ENCODE measurements around the gene TMEM17. TPM values are rescaled to one million over a fixed set of nuclear protein-coding genes. Genes with fewer than 3 reads are reported as not detected.

TMEM17 gene
- polyA plus RNA-seq, 1 of the 3 experiments (the other 2 are of a cell fraction) = 5.5 TPM

DNA sequence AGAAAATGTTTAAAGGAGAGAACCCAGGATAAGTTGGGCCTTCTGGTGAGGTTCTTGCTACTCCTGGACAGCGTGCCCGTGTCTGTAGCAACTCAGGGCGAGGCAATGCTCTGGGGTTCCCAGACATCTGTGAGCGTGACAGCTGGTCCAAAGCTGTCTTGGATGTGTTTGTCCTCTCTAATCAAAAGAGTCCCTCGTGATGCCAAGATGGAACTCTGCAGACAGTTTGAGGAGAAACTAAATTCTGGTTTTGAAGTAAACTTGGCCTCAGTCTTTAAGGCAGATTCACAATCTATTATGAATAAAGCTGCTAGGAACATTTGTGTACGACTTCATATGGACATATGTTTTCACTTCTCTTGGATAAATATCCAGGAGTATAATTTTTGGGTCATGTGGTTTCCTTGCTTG lies 47.3 kb downstream of the TMEM17 start:
- H3K4me3 ChIP-seq (ENCODE audit: low read depth in 2 of 2, low read length in 1 of 2) = no peak overlapping the region
- H3K27ac ChIP-seq (ENCODE audit: low read depth in 2 of 2, low read length in 1 of 2) = no peak overlapping the region
- H4K20me1 ChIP-seq (ENCODE audit: insufficient read depth) = no peaks in the 10 kb centered on the region
- no peak overlapping the region for H3K4me2 ChIP-seq
- WGBS (ENCODE audit: low lambda C conversion rate) = 88% methylated on average over 6 of the region's 6 CpGs
- no peak overlapping the region for H2AFZ ChIP-seq (ENCODE audit: low read depth)
- no peaks in the 10 kb centered on the region for H3F3A ChIP-seq (replicated peaks; ENCODE audit: insufficient read depth)
- H3K4me1 ChIP-seq (ENCODE audit: control insufficient read depth in 1 of 2, insufficient read depth in 2 of 2, low read depth in 1 of 2, low read length in 1 of 2) = peaks cover 0 to 12% of the 10 kb centered on the region in 2 experiments; a peak in 1 of 4 replicates
- H3K36me3 ChIP-seq (replicated peaks in 1 of 2; ENCODE audit: control insufficient read depth in 1 of 2, insufficient read depth in 2 of 2, low read length in 1 of 2) = no peaks in the 10 kb centered on the region
- H3K79me2 ChIP-seq (ENCODE audit: insufficient read depth) = no peaks in the 10 kb centered on the region
- no peaks in the 10 kb centered on the region for H3K27me3 ChIP-seq (ENCODE audit: insufficient read depth)
- H3K9ac ChIP-seq = no peak overlapping the region
- no peaks in the 10 kb centered on the region for H3K9me2 ChIP-seq
- TF ChIP-seq RFX5 (IDR thresholded peaks at IDR 0.05; ENCODE audit: low read length) (no peak), MEF2A (IDR thresholded peaks at IDR 0.05; ENCODE audit: borderline replicate concordance, low read depth) (no peak), MXI1 (IDR thresholded peaks at IDR 0.05; ENCODE audit: low read depth, low read length) (no peak), GABPA (IDR thresholded peaks at IDR 0.05; ENCODE audit: low read depth) (no peak), CTCF (IDR thresholded peaks at IDR 0.05) (no peak), ZBTB33 (IDR thresholded peaks at IDR 0.05; ENCODE audit: borderline replicate concordance, low read depth) (no peak), FOSL2 (IDR thresholded peaks at IDR 0.05; ENCODE audit: borderline replicate concordance, low read depth) (no peak), SMC3 (IDR thresholded peaks at IDR 0.05; ENCODE audit: low read depth, low read length) (no peak), TCF12 (IDR thresholded peaks at IDR 0.05) (no peak), POLR2AphosphoS5 (IDR thresholded peaks at IDR 0.05; ENCODE audit: low read depth, low read length) (no peak), SIN3A (IDR thresholded peaks at IDR 0.05; ENCODE audit: borderline replicate concordance, low read depth, low read length) (no peak), EP300 (IDR thresholded peaks at IDR 0.05; ENCODE audit: borderline replicate concordance in 1 of 2, low read depth in 1 of 2, low read length in 1 of 2) (no peak), CHD2 (IDR thresholded peaks at IDR 0.05; ENCODE audit: low read length, partially characterized antibody) (no peak), NRF1 (IDR thresholded peaks at IDR 0.05; ENCODE audit: low read depth, low read length) (no peak)
- TF ChIP-seq, protein P1, sequence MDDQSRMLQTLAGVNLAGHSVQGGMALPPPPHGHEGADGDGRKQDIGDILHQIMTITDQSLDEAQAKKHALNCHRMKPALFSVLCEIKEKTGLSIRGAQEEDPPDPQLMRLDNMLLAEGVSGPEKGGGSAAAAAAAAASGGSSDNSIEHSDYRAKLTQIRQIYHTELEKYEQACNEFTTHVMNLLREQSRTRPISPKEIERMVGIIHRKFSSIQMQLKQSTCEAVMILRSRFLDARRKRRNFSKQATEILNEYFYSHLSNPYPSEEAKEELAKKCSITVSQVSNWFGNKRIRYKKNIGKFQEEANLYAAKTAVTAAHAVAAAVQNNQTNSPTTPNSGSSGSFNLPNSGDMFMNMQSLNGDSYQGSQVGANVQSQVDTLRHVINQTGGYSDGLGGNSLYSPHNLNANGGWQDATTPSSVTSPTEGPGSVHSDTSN (IDR thresholded peaks at IDR 0.05) = no peak
- TF ChIP-seq, protein P2, sequence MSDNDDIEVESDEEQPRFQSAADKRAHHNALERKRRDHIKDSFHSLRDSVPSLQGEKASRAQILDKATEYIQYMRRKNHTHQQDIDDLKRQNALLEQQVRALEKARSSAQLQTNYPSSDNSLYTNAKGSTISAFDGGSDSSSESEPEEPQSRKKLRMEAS (IDR thresholded peaks at IDR 0.05; ENCODE audit: low read depth) = no peak
- TF ChIP-seq, protein P3, sequence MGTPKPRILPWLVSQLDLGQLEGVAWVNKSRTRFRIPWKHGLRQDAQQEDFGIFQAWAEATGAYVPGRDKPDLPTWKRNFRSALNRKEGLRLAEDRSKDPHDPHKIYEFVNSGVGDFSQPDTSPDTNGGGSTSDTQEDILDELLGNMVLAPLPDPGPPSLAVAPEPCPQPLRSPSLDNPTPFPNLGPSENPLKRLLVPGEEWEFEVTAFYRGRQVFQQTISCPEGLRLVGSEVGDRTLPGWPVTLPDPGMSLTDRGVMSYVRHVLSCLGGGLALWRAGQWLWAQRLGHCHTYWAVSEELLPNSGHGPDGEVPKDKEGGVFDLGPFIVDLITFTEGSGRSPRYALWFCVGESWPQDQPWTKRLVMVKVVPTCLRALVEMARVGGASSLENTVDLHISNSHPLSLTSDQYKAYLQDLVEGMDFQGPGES (IDR thresholded peaks at IDR 0.05; ENCODE audit: low read depth, low read length) = no peak
- TF ChIP-seq, protein P4, sequence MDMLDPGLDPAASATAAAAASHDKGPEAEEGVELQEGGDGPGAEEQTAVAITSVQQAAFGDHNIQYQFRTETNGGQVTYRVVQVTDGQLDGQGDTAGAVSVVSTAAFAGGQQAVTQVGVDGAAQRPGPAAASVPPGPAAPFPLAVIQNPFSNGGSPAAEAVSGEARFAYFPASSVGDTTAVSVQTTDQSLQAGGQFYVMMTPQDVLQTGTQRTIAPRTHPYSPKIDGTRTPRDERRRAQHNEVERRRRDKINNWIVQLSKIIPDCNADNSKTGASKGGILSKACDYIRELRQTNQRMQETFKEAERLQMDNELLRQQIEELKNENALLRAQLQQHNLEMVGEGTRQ (IDR thresholded peaks at IDR 0.05; ENCODE audit: borderline replicate concordance, low read depth, low read length) = no peak
- TF ChIP-seq, protein P5, sequence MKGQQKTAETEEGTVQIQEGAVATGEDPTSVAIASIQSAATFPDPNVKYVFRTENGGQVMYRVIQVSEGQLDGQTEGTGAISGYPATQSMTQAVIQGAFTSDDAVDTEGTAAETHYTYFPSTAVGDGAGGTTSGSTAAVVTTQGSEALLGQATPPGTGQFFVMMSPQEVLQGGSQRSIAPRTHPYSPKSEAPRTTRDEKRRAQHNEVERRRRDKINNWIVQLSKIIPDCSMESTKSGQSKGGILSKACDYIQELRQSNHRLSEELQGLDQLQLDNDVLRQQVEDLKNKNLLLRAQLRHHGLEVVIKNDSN (IDR thresholded peaks at IDR 0.05; ENCODE audit: borderline replicate concordance, low read depth) = no peak
- no peak for DNase-seq
- H3K9me3 ChIP-seq = no peaks in the 10 kb centered on the region
- CTCF ChIA-PET = interaction anchor here (1.3 to 14.0 kb wide), 8 partner anchors 12 to 328 kb away, joined by 3 to 304 read pairs (median 13); partner anchors contain the start of gene TMEM17
- POLR2A ChIA-PET = no interaction called here

Data from SK-N-SH (cell line).